Measurements from ENCODE around the gene KIAA0319L.

GRCh38 chr1:35401049-35401448 lies 156.2 kb downstream of the KIAA0319L start:
- TF ChIP-seq CTCF (IDR thresholded peaks at IDR 0.05): no peak
- no peak for TF ChIP-seq POLR2A (IDR thresholded peaks at IDR 0.05)
- no peak for TF ChIP-seq EP300 (IDR thresholded peaks at IDR 0.05)
